ENCODE measurements around the gene VPS51.

The VPS51 gene

GRCh38 chr11:65124480-65125196, 28.6 kb downstream of the VPS51 start:
- Histone ChIP-seq H3K4me1 (ENCODE audit: control insufficient read depth, insufficient read depth, low read length) (peaks cover 5% of the 10 kb centered on the region), H3K27me3 (ENCODE audit: control insufficient read depth, insufficient read depth, low read length) (no peaks in the 10 kb centered on the region), H3K9me3 (ENCODE audit: control insufficient read depth, insufficient read depth, low read length) (no peaks in the 10 kb centered on the region), H3K27ac (ENCODE audit: low read depth, low read length) (no peak overlapping the region), H3K9ac (ENCODE audit: low read depth, low read length) (no peak overlapping the region), H3K4me3 (ENCODE audit: low read depth, low read length) (no peak overlapping the region), H3K36me3 (ENCODE audit: control insufficient read depth, insufficient read depth, low read length) (peaks cover 72% of the 10 kb centered on the region)

GRCh38 chr11:65125197-65126056, 29.4 kb downstream of the VPS51 start:
- Histone ChIP-seq H3K9me3 (ENCODE audit: control insufficient read depth, insufficient read depth, low read length) (no peaks in the 10 kb centered on the region), H3K9ac (ENCODE audit: low read depth, low read length) (no peak overlapping the region), H3K36me3 (ENCODE audit: control insufficient read depth, insufficient read depth, low read length) (peaks cover 72% of the 10 kb centered on the region), H3K27ac (ENCODE audit: low read depth, low read length) (no peak overlapping the region), H3K27me3 (ENCODE audit: control insufficient read depth, insufficient read depth, low read length) (no peaks in the 10 kb centered on the region), H3K4me3 (ENCODE audit: low read depth, low read length) (no peak overlapping the region), H3K4me1 (ENCODE audit: control insufficient read depth, insufficient read depth, low read length) (peaks cover 5% of the 10 kb centered on the region)

- peaks cover 75% of the 10 kb centered on the region for H3K36me3 ChIP-seq (ENCODE audit: control insufficient read depth, insufficient read depth, low read length)
These were observed 30.7 kb downstream of the VPS51 start for GRCh38 chr11:65126624-65127274.

GRCh38 chr11:65127473-65128181, 31.6 kb downstream of the VPS51 start:
- Histone ChIP-seq H3K27me3 (ENCODE audit: control insufficient read depth, insufficient read depth, low read length) (no peaks in the 10 kb centered on the region), H3K36me3 (ENCODE audit: control insufficient read depth, insufficient read depth, low read length) (peaks cover 83% of the 10 kb centered on the region), H3K9ac (ENCODE audit: low read depth, low read length) (no peak overlapping the region), H3K9me3 (ENCODE audit: control insufficient read depth, insufficient read depth, low read length) (no peaks in the 10 kb centered on the region), H3K4me1 (ENCODE audit: control insufficient read depth, insufficient read depth, low read length) (no peaks in the 10 kb centered on the region), H3K27ac (ENCODE audit: low read depth, low read length) (no peak overlapping the region), H3K4me3 (ENCODE audit: low read depth, low read length) (no peak overlapping the region)

More at GRCh38 chr11:65126624-65127274, 30.7 kb downstream of the VPS51 start:
- no peaks in the 10 kb centered on the region for H3K9me3 ChIP-seq (ENCODE audit: control insufficient read depth, insufficient read depth, low read length)
- H3K27me3 ChIP-seq (ENCODE audit: control insufficient read depth, insufficient read depth, low read length) = no peaks in the 10 kb centered on the region
- no peak overlapping the region for H3K27ac ChIP-seq (ENCODE audit: low read depth, low read length)
- no peak overlapping the region for H3K9ac ChIP-seq (ENCODE audit: low read depth, low read length)
- no peaks in the 10 kb centered on the region for H3K4me1 ChIP-seq (ENCODE audit: control insufficient read depth, insufficient read depth, low read length)
- H3K4me3 ChIP-seq (ENCODE audit: low read depth, low read length) = no peak overlapping the region

GRCh38 chr11:65128182-65129145, 32.5 kb downstream of the VPS51 start:
- H3K9ac ChIP-seq (ENCODE audit: low read depth, low read length) = no peak overlapping the region
- no peaks in the 10 kb centered on the region for H3K27me3 ChIP-seq (ENCODE audit: control insufficient read depth, insufficient read depth, low read length)
- H3K4me3 ChIP-seq (ENCODE audit: low read depth, low read length) = no peak overlapping the region
- H3K9me3 ChIP-seq (ENCODE audit: control insufficient read depth, insufficient read depth, low read length) = no peaks in the 10 kb centered on the region
- no peak overlapping the region for H3K27ac ChIP-seq (ENCODE audit: low read depth, low read length)
- peaks cover 5% of the 10 kb centered on the region; the same call in 1 of the 2 replicates for H3K4me1 ChIP-seq (ENCODE audit: control insufficient read depth, insufficient read depth, low read length)
- peaks cover 88% of the 10 kb centered on the region for H3K36me3 ChIP-seq (ENCODE audit: control insufficient read depth, insufficient read depth, low read length)

GRCh38 chr11:65129649-65130441, 33.8 kb downstream of the VPS51 start:
- no peaks in the 10 kb centered on the region for H3K27me3 ChIP-seq (ENCODE audit: control insufficient read depth, insufficient read depth, low read length)
- no peak overlapping the region for H3K9ac ChIP-seq (ENCODE audit: low read depth, low read length)
- H3K9me3 ChIP-seq (ENCODE audit: control insufficient read depth, insufficient read depth, low read length) = no peaks in the 10 kb centered on the region
- H3K27ac ChIP-seq (ENCODE audit: low read depth, low read length) = no peak overlapping the region
- H3K4me3 ChIP-seq (ENCODE audit: low read depth, low read length) = no peak overlapping the region
- H3K4me1 ChIP-seq (ENCODE audit: control insufficient read depth, insufficient read depth, low read length) = peaks cover 5% of the 10 kb centered on the region; the same call in 1 of the 2 replicates
- peaks cover 79% of the 10 kb centered on the region for H3K36me3 ChIP-seq (ENCODE audit: control insufficient read depth, insufficient read depth, low read length)

- Histone ChIP-seq H3K27ac (ENCODE audit: low read depth, low read length) (no peak overlapping the region), H3K9me3 (ENCODE audit: control insufficient read depth, insufficient read depth, low read length) (no peaks in the 10 kb centered on the region), H3K27me3 (ENCODE audit: control insufficient read depth, insufficient read depth, low read length) (no peaks in the 10 kb centered on the region), H3K4me1 (ENCODE audit: control insufficient read depth, insufficient read depth, low read length) (peaks cover 9% of the 10 kb centered on the region), H3K4me3 (ENCODE audit: low read depth, low read length) (no peak overlapping the region), H3K36me3 (ENCODE audit: control insufficient read depth, insufficient read depth, low read length) (peaks cover 70% of the 10 kb centered on the region), H3K9ac (ENCODE audit: low read depth, low read length) (no peak overlapping the region)
These were observed 34.8 kb downstream of the VPS51 start for GRCh38 chr11:65130631-65131416.

- Histone ChIP-seq H3K4me3 (ENCODE audit: low read depth, low read length) (no peak overlapping the region), H3K36me3 (ENCODE audit: control insufficient read depth, insufficient read depth, low read length) (peaks cover 64% of the 10 kb centered on the region), H3K27me3 (ENCODE audit: control insufficient read depth, insufficient read depth, low read length) (no peaks in the 10 kb centered on the region), H3K4me1 (ENCODE audit: control insufficient read depth, insufficient read depth, low read length) (peaks cover 9% of the 10 kb centered on the region), H3K27ac (ENCODE audit: low read depth, low read length) (no peak overlapping the region), H3K9me3 (ENCODE audit: control insufficient read depth, insufficient read depth, low read length) (no peaks in the 10 kb centered on the region), H3K9ac (ENCODE audit: low read depth, low read length) (no peak overlapping the region)
These were observed 35.4 kb downstream of the VPS51 start for GRCh38 chr11:65131417-65131776.

GRCh38 chr11:65131895-65132237, 35.9 kb downstream of the VPS51 start:
- Histone ChIP-seq H3K27ac (ENCODE audit: low read depth, low read length) (no peak overlapping the region), H3K9me3 (ENCODE audit: control insufficient read depth, insufficient read depth, low read length) (no peaks in the 10 kb centered on the region), H3K4me1 (ENCODE audit: control insufficient read depth, insufficient read depth, low read length) (peaks cover 9% of the 10 kb centered on the region), H3K4me3 (ENCODE audit: low read depth, low read length) (no peak overlapping the region), H3K36me3 (ENCODE audit: control insufficient read depth, insufficient read depth, low read length) (peaks cover 59% of the 10 kb centered on the region), H3K27me3 (ENCODE audit: control insufficient read depth, insufficient read depth, low read length) (no peaks in the 10 kb centered on the region), H3K9ac (ENCODE audit: low read depth, low read length) (no peak overlapping the region)
